Activated CD4-positive, alpha-beta T cell treated with anti-CD3 and anti-CD28 coated beads, Interleukin-2, amount 50 U/mL, for 24 hours (primary cell): ENCODE results near the gene SERPINA1.
"Not testable (repeated sequence)": the region's sequence is repeated elsewhere in the genome, so short reads cannot be mapped to it uniquely, and the experiment has no call there.

Source experiments
- DNase-seq, 2 donors: peaks; one replicate each; pipeline ENCODE4 v3.0.0-alpha.2; 2020; ENCODE audit warnings: low read depth in 1 of 2, low spot score in 1 of 2

Gene SERPINA1

DNA sequence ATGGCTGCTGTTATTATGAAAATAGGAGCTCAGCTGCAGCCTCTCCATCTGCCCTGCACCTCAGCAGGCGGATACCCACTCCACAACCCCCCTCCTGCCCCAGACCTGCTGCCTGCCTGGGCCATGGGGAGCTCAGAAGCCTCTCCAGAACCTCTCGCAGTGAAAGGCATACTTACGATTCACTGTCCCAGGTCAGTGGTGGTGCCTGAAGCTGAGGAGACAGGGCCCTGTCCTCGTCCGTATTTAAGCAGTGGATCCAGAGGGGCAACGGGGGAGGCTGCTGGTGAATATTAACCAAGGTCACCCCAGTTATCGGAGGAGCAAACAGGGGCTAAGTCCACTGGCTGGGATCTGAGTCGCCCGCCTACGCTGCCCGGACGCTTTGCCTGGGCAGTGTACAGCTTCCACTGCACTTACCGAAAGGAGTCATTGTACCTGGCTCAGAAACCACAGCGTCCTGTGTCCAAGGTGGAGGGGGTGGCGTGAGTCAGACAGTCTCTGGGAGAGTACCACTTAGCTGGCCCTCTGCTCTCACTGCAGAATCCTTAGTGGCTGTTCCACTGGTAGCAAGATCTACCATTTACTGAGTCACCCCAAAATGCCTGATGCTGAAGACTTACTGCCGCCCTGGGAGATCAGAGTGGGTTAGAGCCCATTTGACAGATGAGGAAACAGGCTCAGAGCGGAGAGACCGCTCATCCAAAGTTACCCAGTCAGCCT, at the start of gene SERPINA1:
Gene SERPINA1, minus strand, starts transcription at position 219 of the 720 bp plus-strand sequence. CDS start 5,365 bp downstream, outside the sequence.
- DNase-seq: no peak

DNA sequence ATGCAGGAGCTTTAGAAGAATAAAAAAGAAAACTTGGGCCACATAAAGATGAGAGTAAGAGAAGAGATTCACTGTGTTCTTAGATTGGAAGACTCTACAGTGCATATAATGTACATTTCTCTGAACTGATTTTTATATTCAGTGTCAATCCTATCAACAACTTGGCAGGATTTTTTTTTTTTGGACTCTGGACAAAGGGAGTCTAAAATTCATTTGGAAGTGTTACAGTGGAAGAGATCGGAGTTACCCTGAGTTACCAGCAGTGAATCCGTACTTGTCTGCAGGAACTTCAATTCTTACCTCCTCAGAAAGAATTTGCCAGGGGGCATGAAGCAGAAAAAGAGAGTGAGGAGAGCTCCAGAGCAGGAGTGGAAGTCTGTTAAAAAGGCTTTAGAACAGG, 40.2 kb upstream of the SERPINA1 start:
- no peak for DNase-seq

DNA sequence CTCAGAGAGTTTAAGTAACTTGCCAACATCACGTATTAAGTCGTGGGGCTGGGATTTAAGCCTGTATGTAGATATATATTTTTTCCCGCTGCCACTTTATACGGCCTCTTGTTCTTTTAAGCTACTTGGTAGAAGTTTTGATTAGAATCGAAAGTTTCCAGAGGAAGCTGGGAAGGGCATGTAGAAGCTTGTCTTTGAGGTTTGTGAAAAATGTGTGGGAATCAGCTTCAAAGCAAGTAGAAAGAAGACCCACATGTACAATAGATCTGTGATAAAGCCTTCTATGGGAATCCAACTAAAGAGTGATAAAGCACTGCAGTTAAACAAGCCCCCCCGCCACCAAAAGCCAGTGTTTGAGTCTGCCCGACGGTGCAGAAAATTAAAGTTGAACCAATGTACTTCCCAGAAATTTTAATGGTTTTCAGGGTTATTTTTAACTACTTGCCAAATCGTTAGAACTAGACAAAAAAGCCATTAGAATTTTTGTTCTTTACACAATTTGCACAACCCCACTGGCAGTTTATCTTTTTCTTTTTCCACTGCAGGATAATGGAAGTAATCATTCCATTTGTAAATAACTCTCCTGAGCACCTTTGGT, 38.7 kb upstream of the SERPINA1 start:
- DNase-seq: no peak

DNA sequence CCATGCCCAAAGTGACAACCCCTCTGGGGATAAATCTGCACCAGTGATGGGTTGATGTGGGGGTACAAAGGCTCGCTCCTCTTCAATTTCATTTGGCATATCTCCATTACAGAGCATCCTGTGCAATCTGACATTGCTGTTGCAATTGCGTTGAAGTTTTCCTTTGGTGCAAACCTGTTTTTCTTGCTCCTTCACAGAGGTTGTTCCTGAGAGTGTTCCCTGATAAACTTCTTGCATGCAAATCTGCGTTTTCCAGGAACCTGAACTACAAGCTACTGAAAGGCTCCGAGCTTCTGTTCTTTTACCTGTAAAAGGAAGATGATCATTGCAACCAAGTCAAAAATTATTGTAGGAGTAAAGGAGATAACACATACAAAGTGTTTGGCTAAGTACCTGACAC, 38.1 kb upstream of the SERPINA1 start:
- DNase-seq: no peak

DNA sequence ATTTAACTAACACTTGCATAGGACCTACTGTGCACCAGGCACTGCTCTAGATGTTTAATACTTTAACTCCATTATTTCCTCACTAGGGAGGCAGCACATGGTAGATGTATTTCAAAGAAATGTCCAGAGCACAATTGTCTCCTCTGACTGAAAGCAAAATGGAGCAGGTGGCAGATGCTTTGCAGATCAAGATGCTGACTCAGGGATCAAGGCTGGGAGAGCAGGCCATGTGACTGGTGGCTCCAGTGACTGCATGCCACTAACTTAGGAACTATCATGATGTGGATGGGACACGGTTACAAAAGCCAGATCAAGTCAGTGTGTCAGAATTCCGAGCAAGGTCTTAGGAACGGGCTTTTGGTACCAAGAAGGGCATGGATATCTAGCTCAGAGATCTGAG, 36.0 kb upstream of the SERPINA1 start:
- no peak for DNase-seq

DNA sequence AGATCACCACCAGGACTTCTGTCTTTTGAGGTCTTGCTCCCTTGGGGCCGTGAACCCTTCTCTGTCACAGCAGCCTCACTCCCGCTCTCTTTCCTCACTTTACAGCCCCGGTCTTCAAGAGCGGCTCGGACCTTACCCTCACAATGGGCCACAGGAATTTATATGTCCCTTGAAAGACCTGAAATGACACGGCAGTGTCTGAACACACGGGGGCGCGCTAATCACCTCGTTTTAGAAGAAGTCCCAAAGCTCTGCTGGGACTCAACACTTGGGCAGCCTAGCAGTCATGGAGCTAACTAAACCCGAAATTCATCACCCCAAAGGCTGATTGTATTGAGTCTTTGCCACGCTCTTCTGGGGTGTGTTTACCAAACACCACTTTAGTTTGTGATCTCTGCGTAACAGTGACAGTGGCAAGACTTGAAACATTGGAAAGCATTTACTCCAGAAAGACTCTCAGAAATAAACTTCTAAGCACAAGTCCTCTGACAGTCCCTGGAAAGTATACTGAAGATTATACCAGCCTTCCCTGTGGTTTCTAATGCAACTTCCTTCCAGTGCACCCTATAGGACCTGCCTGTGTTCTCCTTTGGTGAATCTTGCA, 35.2 kb upstream of the SERPINA1 start:
- DNase-seq: peak in 1 of 2 donors; percentile 12

DNA sequence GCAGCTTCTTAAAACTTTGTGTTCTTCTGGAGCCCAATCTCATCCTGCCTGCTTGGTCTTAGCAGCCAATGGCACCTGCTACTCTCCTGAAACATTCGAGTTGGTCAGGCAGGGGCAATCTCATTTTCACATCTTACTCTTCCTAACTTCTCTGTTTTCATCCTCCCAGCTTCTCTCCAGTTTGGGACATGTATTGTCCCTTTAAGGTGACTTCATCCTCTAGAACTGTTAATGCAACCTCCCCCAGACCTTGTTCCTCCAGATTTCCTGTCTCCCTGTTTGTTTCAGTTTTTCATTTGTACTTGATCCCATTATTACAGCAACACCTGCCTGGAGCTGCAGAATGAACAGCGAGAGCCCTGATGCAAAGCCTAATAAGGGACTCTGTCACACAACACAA, 32.9 kb upstream of the SERPINA1 start:
- DNase-seq: no peak

DNA sequence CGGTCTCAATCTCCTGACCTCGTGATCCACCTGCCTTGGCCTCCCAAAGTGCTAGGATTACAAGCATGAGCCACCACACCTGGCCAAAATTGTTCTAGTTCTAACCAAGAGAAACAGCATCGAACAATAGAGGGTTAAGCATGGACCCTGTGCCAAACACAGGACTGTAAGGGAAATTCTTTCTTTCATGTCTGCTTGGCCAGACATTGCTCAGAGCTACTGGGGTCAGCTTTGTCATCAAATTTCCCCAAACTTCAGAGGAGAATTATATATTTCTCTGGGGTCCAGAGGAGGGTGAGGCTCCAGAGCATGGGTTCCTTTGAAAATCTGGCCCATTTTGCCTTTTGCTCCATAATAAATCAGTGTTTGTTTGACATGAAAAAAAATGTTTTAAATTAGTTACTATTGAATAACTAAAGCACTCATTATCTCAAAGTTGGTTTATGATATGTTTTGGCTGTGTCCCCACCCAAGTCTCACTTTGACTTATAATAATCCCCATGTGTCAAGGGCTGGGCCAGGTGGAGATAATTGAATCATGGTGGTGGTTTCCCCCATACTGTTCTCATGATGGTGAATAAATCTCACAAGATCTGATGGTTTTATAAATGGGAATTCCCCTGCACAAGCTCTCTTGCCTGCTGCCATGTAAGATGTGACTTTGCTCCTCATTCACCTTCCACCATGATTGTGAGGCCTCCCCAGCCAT, 29.2 kb upstream of the SERPINA1 start:
- not testable (repeated sequence) for DNase-seq

DNA sequence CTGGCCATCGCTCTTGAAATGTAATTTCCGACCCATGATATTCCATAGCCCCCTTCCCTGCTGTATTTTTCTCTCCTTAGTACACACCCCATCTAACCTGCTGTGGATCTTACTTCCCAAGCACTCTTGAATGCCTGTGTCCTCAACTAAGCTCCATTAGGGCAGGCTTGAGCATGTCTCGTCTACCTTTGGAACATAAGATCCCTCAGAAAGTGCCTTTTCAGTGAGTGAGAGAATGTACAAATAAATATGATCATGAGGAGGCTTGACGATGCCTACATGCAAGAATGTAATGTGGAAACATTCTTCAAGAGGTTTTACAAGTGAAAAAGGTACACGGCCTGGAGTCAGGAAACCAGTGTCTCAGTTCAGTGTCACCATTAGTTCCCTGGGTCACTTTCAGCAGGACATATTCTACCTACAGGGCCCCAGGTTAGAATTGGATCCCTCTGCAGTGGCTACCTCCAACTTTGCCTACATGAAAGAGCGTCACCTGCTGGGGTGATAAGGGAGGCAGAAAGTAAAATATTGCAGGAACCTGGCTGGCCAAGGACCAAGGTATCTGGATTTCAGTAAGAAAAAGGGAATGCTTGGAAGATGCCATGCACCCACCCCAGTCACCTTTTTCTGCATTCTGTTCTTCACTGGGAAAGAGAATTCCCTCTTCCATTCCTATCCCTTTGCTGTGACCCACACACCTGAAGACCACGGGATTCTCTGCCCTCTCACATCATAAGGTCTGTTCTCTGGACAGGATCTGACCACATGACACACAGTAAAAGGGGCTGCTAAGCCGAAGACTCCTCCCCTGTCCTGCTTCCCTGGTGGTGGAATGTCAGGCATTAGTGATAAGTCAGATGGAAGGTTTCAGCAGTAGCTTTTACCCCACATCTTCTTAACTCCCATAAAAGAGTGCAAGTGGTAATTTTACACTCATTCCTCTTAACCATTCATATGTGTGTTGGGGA, 24.6 kb upstream of the SERPINA1 start:
- no peak for DNase-seq

DNA sequence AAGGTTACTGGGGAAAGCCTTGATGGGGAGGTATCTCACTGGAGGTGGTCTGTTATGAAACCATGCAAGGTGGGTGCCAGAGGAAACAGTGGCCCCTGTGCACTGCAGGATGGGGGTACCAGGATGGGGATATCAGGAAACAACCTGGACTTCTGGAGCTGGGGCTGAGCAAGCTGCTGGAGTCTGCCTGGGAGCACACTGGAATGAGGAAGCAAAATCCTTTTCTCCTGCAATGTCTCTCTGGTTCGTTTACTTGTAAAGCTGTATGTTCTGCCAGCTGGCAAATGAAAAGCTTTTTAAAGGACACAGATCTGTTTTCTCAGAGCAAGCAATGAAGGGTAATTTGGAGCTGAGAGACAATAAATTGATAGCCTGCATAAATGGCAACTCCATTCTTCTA, 23.2 kb upstream of the SERPINA1 start:
- no peak for DNase-seq

DNA sequence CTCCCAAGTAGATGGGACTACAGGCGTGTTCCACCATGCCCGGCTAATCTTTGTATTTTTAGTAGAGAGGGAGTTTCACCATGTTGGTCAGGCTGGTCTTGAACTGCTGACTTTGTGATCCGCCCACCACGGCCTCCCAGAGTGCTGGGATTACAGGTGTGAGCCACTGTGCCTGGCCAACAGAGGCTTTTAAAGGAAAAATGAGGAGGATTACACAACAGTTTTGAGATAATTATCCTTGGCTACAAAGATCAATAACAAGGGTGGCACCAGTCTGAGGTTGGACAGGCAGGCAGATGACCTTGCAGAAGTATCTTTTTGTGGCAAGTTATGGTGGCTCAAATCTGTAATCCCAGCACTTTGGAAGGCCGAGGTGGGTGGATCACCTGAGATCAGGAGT, 21.0 kb upstream of the SERPINA1 start:
- DNase-seq: not testable (repeated sequence)

DNA sequence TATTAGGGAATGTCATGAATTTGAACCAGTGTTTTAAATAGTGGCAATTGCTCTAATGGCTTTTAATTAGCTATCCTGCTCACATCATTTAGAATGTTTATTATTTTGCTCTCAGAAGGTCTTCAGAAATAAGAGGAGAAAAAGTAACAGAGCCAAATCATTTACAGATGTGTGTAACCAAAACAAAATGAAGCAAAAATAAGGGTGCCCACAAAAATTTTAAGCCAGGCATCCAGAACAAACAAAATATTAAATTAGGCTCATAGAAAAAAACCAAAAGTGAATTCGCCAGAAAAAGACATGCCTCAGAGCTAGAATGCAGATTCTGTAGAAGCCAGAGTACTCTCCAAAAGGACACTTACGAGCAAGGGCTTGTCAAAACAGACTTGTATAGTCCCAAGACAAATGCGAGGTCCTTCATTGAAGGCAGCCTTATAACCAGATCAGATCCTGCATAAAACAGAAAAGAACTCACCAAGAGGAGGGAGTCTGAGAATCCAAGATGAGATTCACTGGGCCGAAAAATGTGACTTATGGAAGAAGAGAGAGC, 20.2 kb upstream of the SERPINA1 start:
- DNase-seq: no peak

DNA sequence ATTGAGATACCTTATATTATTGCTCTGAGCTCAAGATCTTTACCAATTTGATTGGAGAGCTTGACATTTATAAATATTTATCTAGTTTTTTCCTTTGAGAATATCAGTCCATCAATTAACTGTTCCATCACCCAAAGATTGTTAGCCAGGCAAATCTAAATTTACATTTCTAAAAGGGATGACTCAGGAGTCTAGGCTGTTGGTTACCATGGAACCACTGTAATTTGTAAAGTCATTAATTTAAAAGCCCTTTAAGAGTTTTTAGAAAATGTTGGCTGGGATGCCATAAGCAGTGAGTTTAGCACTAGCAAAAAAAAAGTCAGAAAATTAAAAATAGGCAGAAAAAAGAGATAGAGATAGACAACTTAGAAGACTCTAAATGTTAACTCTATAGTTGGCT, 19.5 kb upstream of the SERPINA1 start:
- no peak for DNase-seq

DNA sequence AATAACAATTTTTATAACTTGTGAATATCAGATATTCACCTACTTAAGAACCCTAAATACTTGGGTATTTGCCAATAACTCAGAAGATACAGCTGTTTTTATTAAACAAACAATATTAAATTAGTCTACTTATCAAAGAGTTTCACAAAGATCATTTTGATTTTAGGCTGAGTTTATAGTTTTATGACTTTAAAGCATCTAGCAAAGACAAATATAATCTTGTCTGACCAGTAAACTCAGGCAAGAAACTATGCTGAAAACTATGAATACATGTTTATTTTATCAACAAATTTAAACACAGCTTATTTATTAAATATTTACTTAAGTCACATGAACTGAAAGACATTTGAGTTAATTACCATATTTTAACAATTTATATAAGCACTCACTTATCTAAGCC, 18.5 kb upstream of the SERPINA1 start:
- no peak for DNase-seq

DNA sequence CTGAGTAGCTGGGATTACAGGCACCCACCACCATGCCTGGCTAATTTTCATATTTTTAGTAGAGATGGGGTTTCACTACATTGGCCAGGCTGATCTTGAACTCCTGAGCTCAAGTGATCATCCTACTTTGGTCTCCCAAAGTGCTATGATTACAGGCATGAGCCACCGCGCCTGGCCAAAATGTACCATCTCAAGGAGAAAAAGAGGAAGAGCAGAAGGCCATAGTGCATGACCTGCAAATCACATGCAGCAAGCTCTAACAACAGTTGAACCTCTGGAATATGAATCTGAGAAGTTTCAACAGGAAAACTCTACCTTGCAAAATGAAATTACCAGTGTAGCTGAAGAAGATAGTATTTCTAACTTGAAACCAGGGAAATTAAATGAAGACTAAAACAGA, 17.1 kb upstream of the SERPINA1 start:
- DNase-seq: no peak

DNA sequence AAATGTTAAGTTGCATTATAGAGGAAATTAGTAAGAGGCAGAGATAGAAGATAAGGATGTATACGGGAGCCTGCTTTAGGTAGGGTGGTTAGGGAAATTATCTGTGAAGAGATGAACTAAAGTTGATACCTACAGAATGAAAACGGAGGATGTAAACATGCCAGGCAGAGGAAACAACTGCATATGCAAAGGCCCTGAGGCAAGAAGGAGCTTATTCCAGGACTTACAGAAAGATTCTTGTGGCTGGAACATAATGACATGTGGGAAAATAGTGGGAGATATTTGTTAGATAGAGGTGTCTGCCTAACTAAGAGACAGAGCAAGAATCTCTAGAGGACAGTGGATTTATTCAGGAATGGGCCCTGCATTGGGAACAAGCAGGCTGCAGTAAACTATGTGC, 16.2 kb upstream of the SERPINA1 start:
- no peak for DNase-seq

DNA sequence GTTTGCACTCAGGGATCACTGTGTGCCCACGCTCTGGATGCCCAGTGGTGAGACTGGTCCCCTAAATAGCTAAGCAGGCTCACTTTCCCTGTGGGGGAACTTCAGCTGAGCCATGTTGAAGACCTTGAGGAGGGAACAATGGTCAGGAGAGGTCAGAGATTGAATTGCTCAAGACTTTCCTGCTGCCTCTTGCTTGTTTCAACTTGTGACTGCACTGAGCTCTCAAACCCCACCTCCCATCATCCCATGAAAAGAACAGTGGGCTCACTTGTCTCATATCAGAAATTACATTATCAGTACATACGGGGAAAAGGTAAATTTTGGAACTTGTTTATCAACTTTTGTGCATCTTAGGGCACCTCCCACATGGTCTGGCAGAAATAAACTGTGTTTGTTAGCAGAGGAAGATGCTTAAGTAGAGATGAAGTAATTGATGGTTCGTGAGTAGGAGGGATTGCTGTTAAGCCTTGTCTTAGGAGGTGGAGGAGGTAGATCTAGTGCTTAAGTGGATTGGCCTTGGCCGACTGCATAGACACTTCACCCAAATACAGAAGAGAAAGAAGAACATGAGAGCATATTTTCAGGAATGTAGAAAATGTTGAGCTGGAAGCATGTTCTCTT, 15.0 kb upstream of the SERPINA1 start:
- DNase-seq: no peak

DNA sequence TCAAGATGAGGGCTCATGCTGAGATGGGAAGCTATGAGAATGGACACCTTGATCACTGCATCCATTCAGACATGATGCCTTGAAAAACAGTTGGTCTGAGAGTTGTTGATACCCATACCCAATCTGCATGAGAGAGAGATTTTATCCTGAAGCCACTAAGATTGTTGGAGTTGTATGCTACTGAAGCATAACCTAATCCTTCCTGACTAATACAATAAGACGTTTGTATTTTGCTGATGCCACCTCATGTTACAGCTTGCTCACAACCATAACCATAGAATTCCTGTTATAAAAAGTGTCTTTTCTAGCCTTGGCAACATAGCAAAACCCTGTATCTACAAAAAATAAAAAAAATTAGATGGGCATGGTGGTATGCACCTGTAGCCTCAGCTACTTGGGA, 12.7 kb upstream of the SERPINA1 start:
- DNase-seq: no peak

DNA sequence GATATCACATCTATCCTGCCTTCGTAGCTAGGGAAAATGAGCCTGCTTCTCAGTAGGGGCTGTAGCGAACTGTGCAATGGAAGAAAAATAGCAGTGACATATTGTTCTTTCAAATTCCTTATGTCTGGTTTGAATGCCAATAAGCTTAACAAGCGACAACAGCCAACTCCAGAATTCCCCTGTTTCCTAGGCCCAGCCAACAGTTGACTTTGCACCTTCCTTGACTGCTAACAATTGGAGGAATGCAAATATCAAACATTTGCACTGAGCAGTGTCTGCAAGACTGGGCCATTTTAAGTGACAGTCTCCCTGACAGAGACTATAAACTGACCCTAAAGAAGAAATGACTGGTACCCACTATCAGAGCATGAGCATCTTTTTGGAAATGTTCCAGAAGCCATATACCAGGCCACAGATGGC, 12.0 kb upstream of the SERPINA1 start:
- no peak for DNase-seq

DNA sequence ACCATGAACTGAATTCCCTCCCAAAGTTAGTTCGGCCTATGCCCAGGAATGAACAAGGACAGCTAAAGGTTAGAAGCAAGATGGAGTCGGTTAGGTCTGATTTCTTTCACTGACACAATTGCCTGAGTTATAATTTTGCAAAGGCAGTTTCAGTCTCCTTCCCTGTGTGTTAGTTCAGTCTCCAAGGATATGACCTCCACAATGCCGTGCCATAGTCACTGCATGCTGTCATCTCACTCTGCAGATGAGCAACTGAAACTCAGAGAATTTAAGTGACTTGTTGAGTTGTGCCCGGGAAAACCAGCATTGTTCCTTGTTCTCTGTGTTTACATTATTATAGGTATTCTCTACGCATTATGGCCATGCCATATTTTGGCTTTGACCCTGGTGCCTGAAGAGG, 10.1 kb upstream of the SERPINA1 start:
- no peak for DNase-seq
